Adrenal gland (tissue), 12 donors: Measurements from ENCODE around the gene ZCCHC18. TPM values are rescaled to one million over a fixed set of nuclear protein-coding genes. Genes with fewer than 3 reads are reported as not detected.

Source experiments
- DNase-seq, 7 donors: peaks; one replicate each; pipeline ENCODE4 v3.0.0-alpha.2; 2019 to 2020
- H3K27ac ChIP-seq, 5 donors: fragments of 200-600 bp; sonication (generic) in 4 of 5; 1 replicate in 3 of 5; 2 replicates in 2 of 5; pipeline versions ENCODE4 v1.5.1 to v1.8.0; 2016 to 2020; ENCODE audit warnings: mild to moderate bottlenecking in 1 of 5
- H3K27me3 ChIP-seq: fragments of 200-600 bp; 2 replicates; pipeline ENCODE4 v1.8.0; 2021
- H3K36me3 ChIP-seq, 2 donors: fragments of 200-600 bp; replicated peaks in 1 of 2; 1 replicate in 1 of 2; 2 replicates in 1 of 2; pipeline versions ENCODE4 v1.5.1 to v1.8.0; 2018 to 2022
- H3K4me1 ChIP-seq, 2 donors: fragments of 200-600 bp; replicated peaks in 1 of 2; 1 replicate in 1 of 2; 2 replicates in 1 of 2; pipeline versions ENCODE4 v1.5.1 to v1.8.0; 2018 to 2021
- H3K4me3 ChIP-seq, 4 donors: fragments of 200-600 bp; sonication (generic) in 3 of 4; one replicate each; pipeline ENCODE4 v1.5.1; 2016 to 2018
- H3K9me3 ChIP-seq, 3 donors: fragments of 200-600 bp; sonication (generic) in 1 of 3; replicated peaks in 1 of 3; 1 replicate in 2 of 3; 2 replicates in 1 of 3; pipeline versions ENCODE4 v1.5.1 to v1.8.0; 2016 to 2021
- CTCF ChIP-seq, 6 experiments: fragments of 450-650 bp in 4 of 6; fragments of 200-600 bp in 2 of 6; sonication (generic) in 1 of 6; IDR thresholded peaks; 1 replicate in 5 of 6; 2 replicates in 1 of 6; pipeline versions ENCODE4 v1.5.1 to v1.8.0; 2016 to 2021; ENCODE audit warnings: antibody characterized with exemption in 6 of 6, mild to moderate bottlenecking in 2 of 6, moderate library complexity in 1 of 6
- POLR2A ChIP-seq, 2 donors: fragments of 450-650 bp; IDR thresholded peaks; one replicate each; pipeline ENCODE4 v1.6.1; 2017; ENCODE audit warnings: antibody characterized with exemption in 2 of 2, mild to moderate bottlenecking in 2 of 2, moderate library complexity in 1 of 2
- WGBS, 4 donors: extraction: QIAGEN DNeasy Blood & Tissue Kit in 2 of 4; methylation state at CpG; one replicate each; pipeline versions ENCODE4 v1.1.5 to v1.1.7; 2013 to 2017; 5-methylcytosine and 5-hydroxymethylcytosine counted together
- intact Hi-C, 2 donors: fragments of 100-400 bp; cut with DNase I; formaldehyde crosslinking; loops; one replicate each; pipeline versions ENCODE4 v1.14.1 to v1.15.0; 2022 to 2023
- polyA plus RNA-seq, 3 donors: library from polyadenylated mRNA; stranded (reverse); fragments of 200-250 nt in 2 of 3; fragments of 350-450 nt in 1 of 3; fragmentation: Illumina TruSeq in 1 of 3; extraction: RNeasy Lipid Tissue Mini Kit (QIAGEN cat#74804) in 1 of 3; gene quantifications; one replicate each; pipeline ENCODE4 v1.2.3, GENCODE V29; 2013 to 2014
- total RNA-seq, 9 donors: library from RNA; depleted of rRNA in 4 of 9; stranded (reverse); fragments of >200 nt in 4 of 9; fragments of 120-200 nt in 1 of 9; fragmentation: NEBNext Ultra II Directional in 1 of 9; extraction: Animal tissue kit (Norgen Biotek cat#: 25700) in 1 of 9; gene quantifications; one replicate each; pipeline versions ENCODE4 v1.1.0 to v1.2.4, GENCODE V29; 2013 to 2023
- donor health status: healthy with polysubstance abuse.
- donor health status: Bipolar disorder and iron deficiency.
- donor health status: DM: yes; HTN: yes; CAD: no.
- donor health status: DM: no; HTN: no; CAD: no.
- donor health status: DM: no; HTN: no; CAD: no.
- donor health status: DM: yes; HTN: yes; CAD: no.

The ZCCHC18 gene
- total and polyA plus RNA-seq, 12 donors: 0.38 to 1.6 (median 0.78) TPM; not detected in 2

GRCh38 chrX:104126856-104127255 is 14.5 kb downstream of the ZCCHC18 start:
- Histone ChIP-seq H3K27ac (no peak overlapping the region), H3K4me3 (no peak overlapping the region), H3K4me1 (no peaks in the 10 kb centered on the region), H3K27me3 (no peaks in the 10 kb centered on the region), H3K9me3 (no peaks in the 10 kb centered on the region), H3K36me3 (peaks cover 0 to 10% of the 10 kb centered on the region in 2 donors)
- intact Hi-C loops: no loop called here
- DNase-seq: no peak
- WGBS, 4 donors: 48 to 68% (median 56%) methylated on average over 2 of the region's 2 CpGs
- no peak for TF ChIP-seq POLR2A (IDR thresholded peaks at IDR 0.05)
- no peak for TF ChIP-seq CTCF (IDR thresholded peaks at IDR 0.05)

GRCh38 chrX:104130808-104131207 is 18.5 kb downstream of the ZCCHC18 start:
- Histone ChIP-seq H3K27me3 (no peaks in the 10 kb centered on the region), H3K27ac (no peak overlapping the region)
- 76 to 93% (median 85%) methylated on average over 2 to 6 of the region's 6 CpGs for WGBS, 4 donors

GRCh38 chrX:104134583-104135261 is 22.4 kb downstream of the ZCCHC18 start:
- WGBS, 4 donors: 57 to 86% (median 66%) methylated on average over 5 of the region's 5 CpGs
- intact Hi-C loops: no loop called here
- H3K27me3 ChIP-seq: no peaks in the 10 kb centered on the region
- H3K4me3 ChIP-seq: no peak overlapping the region
- no peaks in the 10 kb centered on the region for H3K4me1 ChIP-seq
- no peaks in the 10 kb centered on the region for H3K9me3 ChIP-seq
- no peak for DNase-seq
- TF ChIP-seq POLR2A (IDR thresholded peaks at IDR 0.05) (no peak), CTCF (IDR thresholded peaks at IDR 0.05) (no peak)
- no peak overlapping the region for H3K27ac ChIP-seq
- peaks cover 0 to 10% of the 10 kb centered on the region in 2 donors for H3K36me3 ChIP-seq

More at GRCh38 chrX:104130808-104131207, 18.5 kb downstream of the ZCCHC18 start:
- Histone ChIP-seq H3K36me3 (peaks cover 0 to 10% of the 10 kb centered on the region in 2 donors), H3K4me3 (no peak overlapping the region), H3K4me1 (no peaks in the 10 kb centered on the region), H3K9me3 (no peaks in the 10 kb centered on the region)
- intact Hi-C loops: no loop called here
- TF ChIP-seq POLR2A (IDR thresholded peaks at IDR 0.05) (no peak), CTCF (IDR thresholded peaks at IDR 0.05) (no peak)
- DNase-seq: no peak

GRCh38 chrX:104135677-104136076 is 23.4 kb downstream of the ZCCHC18 start:
- no peak overlapping the region for H3K27ac ChIP-seq
- H3K4me1 ChIP-seq: no peaks in the 10 kb centered on the region
- intact Hi-C loops: no loop called here
- peaks cover 0 to 2% of the 10 kb centered on the region in 2 donors for H3K36me3 ChIP-seq
- no peak for DNase-seq
- no peak overlapping the region for H3K4me3 ChIP-seq
- no peak for TF ChIP-seq CTCF (IDR thresholded peaks at IDR 0.05)
- TF ChIP-seq POLR2A (IDR thresholded peaks at IDR 0.05): no peak
- H3K9me3 ChIP-seq: no peaks in the 10 kb centered on the region
- no peaks in the 10 kb centered on the region for H3K27me3 ChIP-seq
- 79 to 100% (median 92%) methylated on average over 1 of the region's 1 CpG for WGBS, 4 donors
